NCI-H748 (cell line): ENCODE data around the gene ACSM6.
"Not testable (repeated sequence)": the region's sequence is repeated elsewhere in the genome, so short reads cannot be mapped to it uniquely, and the experiment has no call there.

ENCODE experiments used
- DNase-seq: peaks from one replicate; lab custom pipeline; 2025; ENCODE audit not compliant: unreplicated experiment; lab: John Stamatoyannopoulos, UW

Gene ACSM6

DNA sequence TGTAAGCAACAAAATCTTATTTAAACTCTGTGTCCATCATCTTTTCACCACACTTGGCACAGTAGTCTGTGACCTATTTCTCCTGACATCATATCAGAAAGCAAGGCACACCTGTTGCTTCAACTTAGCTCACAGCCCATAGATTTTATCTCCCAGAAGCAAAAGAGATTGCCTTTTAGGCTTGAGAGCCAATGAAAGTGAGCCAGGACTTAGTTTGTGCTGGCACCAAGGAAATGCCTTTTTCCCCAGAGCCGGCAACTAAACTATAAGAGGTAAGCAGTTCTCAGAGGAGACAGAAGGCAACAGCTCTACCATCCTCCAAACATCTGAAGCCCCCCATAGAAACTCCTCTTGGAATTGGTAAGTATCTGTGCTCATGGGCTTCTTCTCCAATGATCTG, at the start of gene ACSM6:
ACSM6 (plus strand) TSS at position 295 of the 400 bp plus-strand sequence. CDS start 248 bp downstream, outside the sequence.
- DNase-seq: no peak

- DNase-seq: no peak
Observed at GRCh38 chr10:95168694-95169093, 25.3 kb upstream of the ACSM6 start.

DNA sequence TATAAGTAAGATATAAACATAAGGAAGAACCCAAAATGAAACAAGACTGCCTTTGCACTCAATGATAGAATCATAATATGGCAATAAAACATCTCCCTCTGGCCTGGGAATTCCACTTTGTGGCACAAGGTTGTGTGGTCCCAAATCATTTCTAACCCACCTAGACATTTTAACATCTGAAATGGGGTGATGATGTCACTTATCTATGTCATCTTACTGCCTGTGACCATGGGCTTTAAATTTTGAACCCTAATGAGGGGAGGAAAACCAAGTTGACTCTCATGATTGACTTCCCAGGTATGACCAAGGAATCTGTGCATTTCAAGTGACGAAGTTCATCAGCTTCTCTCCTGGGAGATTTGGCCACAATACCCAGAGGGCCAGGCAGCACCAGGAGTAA, 24.5 kb upstream of the ACSM6 start:
- DNase-seq: no peak

- DNase-seq: no peak
Observed at GRCh38 chr10:95170790-95171189, 23.2 kb upstream of the ACSM6 start.

- DNase-seq: no peak
Observed at GRCh38 chr10:95171336-95171735, 22.7 kb upstream of the ACSM6 start.

- no peak for DNase-seq
Observed at GRCh38 chr10:95172851-95173250, 21.2 kb upstream of the ACSM6 start.

- DNase-seq: no peak
Observed at GRCh38 chr10:95176101-95176500, 17.9 kb upstream of the ACSM6 start.

DNA sequence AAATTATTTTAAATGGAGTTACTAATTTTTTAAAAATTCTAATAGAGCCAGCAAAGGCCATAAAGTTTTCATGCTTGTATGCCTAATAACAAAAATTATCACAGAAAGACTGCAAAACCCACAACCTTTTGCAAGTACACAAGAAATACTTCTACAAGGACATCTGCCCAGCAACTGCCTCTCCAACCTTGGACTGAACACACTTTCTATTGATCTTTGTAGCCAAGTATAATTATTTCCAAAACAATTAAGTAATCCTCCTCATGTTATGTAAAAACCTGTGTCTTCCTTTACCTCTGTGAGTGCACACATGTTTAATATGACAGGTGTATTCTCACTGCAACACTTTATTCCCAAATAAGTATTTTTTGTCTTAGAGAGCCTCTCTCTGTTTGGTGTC, 16.6 kb upstream of the ACSM6 start:
- no peak for DNase-seq

GRCh38 chr10:95178266-95178665, 15.8 kb upstream of the ACSM6 start:
- no peak for DNase-seq

GRCh38 chr10:95178797-95179196, 15.2 kb upstream of the ACSM6 start:
- no peak for DNase-seq

DNA sequence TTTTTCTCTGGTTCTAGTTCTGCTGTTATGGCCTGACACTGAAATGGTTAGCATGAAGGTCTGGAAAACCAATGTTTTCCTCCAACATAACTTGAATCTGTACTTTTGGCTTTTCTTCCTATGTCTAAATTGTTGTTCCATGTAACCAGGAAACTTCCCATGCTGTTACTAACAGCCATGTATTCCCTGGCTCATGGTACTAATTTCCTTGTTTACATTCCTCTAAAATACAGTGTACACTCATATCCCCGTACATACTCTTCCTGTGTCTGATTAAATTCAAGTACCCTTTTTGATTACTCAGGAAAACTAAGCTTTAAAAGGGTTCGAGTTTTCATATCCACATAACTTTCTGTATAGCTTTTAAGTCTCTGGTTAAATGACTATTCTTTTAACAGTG, 12.3 kb upstream of the ACSM6 start:
- DNase-seq: no peak

DNA sequence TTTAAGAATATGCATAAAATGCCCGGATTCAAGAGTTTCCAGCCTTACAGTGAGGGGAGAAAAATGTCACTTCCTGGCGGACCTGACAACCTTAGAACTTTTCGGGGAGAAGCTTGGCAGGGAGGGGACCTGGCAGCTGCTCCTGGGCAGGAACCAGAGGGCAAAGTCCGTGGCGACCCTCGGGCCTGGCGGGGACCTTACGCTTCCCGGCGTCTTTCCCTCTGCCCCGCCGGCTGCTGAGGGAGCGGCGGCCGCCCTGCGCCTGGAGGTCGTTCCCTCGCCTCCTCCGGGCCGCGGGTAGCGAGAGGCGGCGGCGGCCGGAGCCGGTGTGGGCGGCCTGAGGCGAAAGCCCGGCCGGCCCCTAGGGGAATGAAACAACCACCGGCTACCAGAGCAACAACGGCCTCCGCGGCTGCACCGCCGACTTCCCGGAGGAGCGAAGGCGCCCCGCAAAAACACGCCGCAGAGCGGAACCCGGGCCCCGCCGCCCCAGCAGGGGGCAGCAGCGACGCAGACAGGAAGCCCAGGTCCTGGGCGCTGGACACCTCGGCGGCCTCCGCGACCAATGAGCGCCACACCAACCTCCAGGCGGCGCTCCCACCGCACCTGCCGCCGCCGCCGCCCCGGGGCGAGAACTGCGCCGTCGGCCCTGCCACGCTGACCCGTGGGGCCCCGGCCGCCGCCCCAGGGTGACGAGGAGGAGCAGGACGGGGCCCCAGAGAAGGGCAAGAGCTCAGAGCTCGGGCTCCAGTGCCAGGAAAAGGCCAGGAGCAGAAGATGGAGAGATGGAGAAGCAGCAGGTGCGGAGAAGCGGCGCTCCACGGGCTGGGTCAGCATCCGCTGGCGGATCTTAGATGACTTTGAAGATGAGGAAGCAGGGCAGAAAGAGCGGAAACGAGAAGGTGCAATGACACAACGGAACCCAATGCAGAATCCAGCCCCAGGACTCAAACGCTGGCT, 10.5 kb upstream of the ACSM6 start:
- peak; percentile 85 for DNase-seq

DNA sequence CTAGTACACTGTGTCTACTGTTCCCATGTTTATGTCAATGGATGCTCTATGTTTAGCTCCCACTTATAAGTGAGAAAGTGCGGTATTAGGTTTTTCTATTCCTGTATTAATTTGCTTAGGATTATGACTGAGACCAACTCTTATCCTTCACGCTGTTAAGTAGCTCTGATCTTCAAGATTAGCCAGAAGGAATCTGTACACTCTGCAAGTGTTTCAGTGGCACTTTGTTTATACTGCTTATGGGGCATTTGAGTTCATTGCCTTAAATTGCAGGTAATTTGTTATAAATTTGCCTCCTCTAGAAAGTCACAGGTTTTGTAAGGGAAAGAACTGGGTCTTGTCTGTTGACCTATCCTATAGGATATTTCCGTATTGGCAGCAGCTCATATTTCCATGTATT, 6.4 kb upstream of the ACSM6 start:
- no peak for DNase-seq

GRCh38 chr10:95188593-95188992, 5.4 kb upstream of the ACSM6 start:
- DNase-seq: no peak

DNA sequence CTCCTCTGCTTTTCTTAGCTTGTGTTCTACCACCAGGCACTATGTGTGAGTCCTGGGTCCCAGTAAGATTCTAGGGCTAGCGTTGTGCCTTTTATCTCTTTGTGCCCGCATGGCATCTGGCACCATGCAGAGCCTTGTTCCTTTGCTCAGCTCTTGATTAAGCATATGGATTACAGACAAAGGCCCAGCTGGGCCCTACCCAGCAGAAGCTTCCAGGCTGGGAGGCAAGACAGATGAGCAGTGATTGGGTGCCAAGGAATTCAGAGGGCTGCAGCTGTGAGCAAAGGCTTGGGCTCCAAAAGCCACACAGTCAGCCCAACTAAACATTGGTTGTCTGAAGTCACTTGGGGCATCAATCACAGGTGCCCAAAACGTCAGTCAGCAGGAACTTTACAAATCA, 2.0 kb downstream of the ACSM6 start:
- no peak for DNase-seq

DNA sequence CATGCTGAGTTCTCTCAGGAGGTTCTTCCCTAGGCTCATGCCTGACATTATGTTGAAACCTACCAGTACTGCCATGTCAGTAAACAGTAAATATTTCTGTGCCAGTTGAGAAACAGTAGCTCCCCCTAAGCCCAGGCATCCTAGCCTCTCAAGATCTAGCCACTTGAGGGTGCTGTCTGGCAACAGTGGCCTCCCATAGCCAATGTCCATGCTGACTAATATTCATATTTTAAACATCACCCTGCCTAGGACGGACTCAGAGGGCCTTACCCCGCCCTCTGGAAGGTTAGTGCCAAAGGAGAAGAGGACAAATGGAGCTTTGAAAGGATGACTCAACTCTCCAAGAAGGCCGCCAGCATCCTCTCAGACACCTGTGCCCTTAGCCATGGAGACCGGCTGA, 7.7 kb downstream of the ACSM6 start:
- no peak for DNase-seq

DNA sequence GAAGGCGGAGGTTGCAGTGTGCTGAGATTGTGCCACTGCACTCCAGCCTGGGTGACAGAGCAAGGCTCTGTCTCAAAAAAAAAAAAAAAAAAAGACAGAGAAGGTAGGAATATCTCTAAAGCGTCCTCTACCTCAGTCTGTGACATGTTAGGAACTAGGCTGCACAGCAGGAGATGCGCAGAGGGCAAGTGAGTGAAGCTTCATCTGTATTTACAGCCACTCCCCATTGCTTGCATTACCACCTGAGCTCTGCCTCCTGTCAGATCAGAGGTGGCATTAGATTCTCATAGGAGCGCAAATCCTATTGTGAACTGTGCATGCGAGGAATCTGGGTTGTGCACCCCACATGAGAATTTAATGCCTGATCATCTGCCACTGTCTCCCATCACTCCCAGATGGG, 8.8 kb downstream of the ACSM6 start:
- DNase-seq: not testable (repeated sequence)

GRCh38 chr10:95208702-95209391, 14.8 kb downstream of the ACSM6 start:
- DNase-seq: peak; percentile 1

GRCh38 chr10:95209509-95210127, 15.6 kb downstream of the ACSM6 start:
- DNase-seq: no peak

DNA sequence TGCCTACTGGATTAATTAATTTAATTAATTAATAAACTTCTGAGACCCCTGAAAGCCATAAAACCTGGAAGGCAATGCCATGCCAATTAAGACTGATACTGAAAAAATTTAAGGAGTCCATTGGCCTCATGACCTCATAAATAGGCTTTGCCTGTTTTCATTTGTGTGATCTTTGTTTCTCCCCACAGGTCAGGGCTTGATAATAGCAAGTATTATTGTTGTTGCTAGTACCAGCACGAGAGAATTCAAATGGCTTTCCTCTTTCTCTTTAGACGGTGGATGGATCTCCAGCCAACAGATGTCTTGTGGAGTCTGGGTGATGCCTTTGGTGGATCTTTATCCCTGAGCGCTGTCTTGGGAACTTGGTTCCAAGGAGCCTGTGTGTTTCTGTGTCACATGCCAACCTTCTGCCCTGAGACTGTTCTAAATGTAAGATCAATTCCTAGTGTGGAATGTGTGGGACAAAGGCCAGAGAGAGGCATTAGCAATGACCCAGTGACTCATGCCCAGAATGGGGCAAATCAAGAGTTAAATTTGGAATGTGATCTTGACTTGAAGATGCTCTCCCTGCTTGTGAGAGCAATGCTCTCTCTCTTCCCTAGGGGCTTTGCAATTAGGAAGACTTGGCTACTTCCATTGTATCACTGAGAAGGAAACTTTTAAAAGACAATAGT, 17.7 kb downstream of the ACSM6 start:
- DNase-seq: no peak

DNA sequence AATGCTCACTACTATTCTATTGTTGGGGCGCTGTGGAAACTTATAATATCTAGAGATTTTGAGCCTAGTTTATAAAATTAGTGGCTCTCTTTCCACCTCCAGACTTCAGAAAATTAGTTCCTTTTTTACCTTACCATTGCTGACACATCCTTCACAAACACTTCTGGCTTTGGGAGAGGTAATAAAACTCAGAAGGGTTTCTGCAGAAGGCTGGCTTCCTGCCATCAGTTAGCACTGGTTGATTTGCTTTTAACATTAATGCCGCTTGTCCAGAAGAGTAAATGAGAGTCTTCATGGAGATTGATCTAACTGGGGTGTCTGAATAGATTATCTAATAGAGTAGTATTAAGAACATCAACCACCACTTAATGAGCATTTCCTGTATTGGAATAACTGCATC, 20.3 kb downstream of the ACSM6 start:
- no peak for DNase-seq
